Motor neuron (in vitro differentiated cells): ENCODE measurements around the gene SEC14L2. TPM values are rescaled to one million over a fixed set of nuclear protein-coding genes. Genes with fewer than 3 reads are reported as not detected.

Experiments used
- ATAC-seq, 8 experiments: fragments of 200-7000 bp; cut with Tn5 transposase; replicated peaks in 6 of 8; 2 replicates each; pipeline ENCODE4 v1.8.0; 2021; ENCODE audit warnings: mild to moderate bottlenecking in 8 of 8, moderate library complexity in 8 of 8
- H3K27ac ChIP-seq, 2 donors: fragments of 250-450 bp; sonication (Bioruptor Pico); 2 replicates each; pipeline ENCODE4 v1.9.0; 2021; ENCODE audit warnings: antibody characterized with exemption in 2 of 2, mild to moderate bottlenecking in 2 of 2, moderate library complexity in 1 of 2
- H3K4me1 ChIP-seq, 2 donors: fragments of 250-450 bp; sonication (Bioruptor Pico); replicated peaks in 1 of 2; 2 replicates each; pipeline ENCODE4 v1.6.1; 2021; ENCODE audit warnings: antibody characterized with exemption in 2 of 2, mild to moderate bottlenecking in 2 of 2, moderate library complexity in 1 of 2
- H3K4me3 ChIP-seq, 5 donors: fragments of 250-450 bp; sonication (Bioruptor Pico); 2 replicates each; pipeline ENCODE4 v1.9.0; 2021; ENCODE audit warnings: antibody characterized with exemption in 5 of 5, mild to moderate bottlenecking in 5 of 5, moderate library complexity in 4 of 5
- WGBS, 10 experiments: fragments of 450-650 bp; shearing (Covaris generic); methylation state at CpG; one replicate each; pipeline ENCODE4 v1.0.0; 2022; 5-methylcytosine and 5-hydroxymethylcytosine counted together
- in situ Hi-C, 9 experiments: fragments of 400-800 bp; cut with MboI; loops; one replicate each; pipeline ENCODE4 v1.15.0; 2021; ENCODE audit warnings: low sequenced_read_pairs in 9 of 9, low pct_unique_long_range_greater_than_20kb in 2 of 9; ENCODE audit not compliant: unreplicated experiment in 9 of 9
- total RNA-seq, 8 experiments: library from RNA; unstranded; fragments of 300-600 nt; gene quantifications; 2 replicates each; pipeline versions ENCODE4 v1.2.3 to v1.2.4, GENCODE V29; 2022

The SEC14L2 gene
- total RNA-seq, 8 experiments from 2014 or later, result 2.0 to 17.3 (median 7.5) TPM

DNA sequence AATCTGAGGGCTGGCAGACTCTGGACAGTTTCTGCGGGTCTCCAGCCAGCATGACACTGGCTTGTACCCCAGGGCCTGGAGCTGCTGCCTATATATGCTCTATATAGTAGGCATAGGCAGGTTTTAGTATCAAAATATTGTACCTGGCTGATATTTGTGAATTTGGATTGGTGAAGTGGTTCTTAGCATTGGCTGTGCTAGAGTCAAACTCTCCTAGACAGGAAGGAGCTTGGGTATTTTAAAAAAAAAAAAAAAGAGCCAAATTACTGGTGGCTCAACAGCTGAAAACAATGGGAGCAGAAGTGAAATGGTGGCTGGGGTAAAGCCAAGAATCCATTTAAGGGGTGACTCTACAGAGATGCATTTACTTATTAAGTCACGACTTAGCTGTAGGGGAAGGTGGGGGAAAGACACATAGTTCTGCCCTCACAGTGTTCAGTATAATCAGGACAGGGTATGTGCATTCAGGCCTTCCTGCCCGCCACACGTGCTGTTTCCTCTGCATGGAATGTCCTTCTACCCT, 17.8 kb downstream of the SEC14L2 start:
- 22 to 100% (median 90%) methylated on average over 1 to 4 of the region's 4 CpGs; no CpG with 5 or more reads in 4 of the 10 experiments for WGBS, 10 experiments
- Histone ChIP-seq H3K4me3 (no peak overlapping the region), H3K4me1 (no peaks in the 10 kb centered on the region), H3K27ac (no peak overlapping the region)
- ATAC-seq, result peak in 1 of 8 experiments; percentile 35
- in situ Hi-C loops, result no loop called here

DNA sequence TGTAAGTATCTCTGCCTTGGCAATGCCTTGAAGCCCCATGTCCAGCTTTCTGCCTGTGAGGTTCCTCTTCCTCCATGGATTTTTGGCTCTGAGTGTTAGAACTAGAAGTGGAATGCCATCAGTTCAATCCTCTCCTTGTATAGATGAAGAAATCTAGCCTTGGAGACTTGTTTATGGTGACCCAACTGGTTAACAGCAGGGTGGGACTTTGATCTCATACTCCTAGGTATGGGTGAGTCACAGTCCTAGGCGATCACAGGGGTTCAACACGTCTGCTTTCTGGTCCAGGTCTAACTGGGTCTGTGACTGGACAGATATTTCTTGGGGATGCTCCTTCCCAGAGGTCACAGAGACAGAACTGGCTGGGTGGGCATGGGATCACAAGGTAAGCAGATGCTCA, 19.6 kb downstream of the SEC14L2 start:
- H3K4me3 ChIP-seq, result no peak overlapping the region
- in situ Hi-C loops, result no loop called here
- WGBS, 10 experiments, result 60 to 80% methylated on average over 1 to 2 of the region's 2 CpGs; no CpG with 5 or more reads in 8 of the 10 experiments
- no peak overlapping the region for H3K27ac ChIP-seq
- no peaks in the 10 kb centered on the region for H3K4me1 ChIP-seq
- ATAC-seq, result no peak

DNA sequence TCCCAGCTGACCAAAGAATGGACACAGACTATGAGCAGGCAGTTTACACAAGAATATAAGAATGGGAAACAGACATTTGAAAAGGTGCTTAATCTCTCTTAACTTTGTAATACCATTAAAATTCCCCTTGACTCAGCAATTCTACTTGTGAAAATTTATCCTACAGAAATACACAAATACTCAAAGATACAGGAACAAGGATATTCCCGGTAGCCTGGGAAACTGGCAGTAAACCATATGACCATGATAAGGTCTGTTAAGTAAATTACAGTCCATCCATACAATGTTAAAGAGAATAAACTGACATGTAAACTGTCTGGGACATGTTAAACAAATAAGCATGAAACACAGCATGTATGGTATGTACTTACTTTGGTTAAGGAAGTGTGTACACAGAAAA, 20.0 kb downstream of the SEC14L2 start:
- in situ Hi-C loops, result no loop called here
- H3K4me3 ChIP-seq, result no peak overlapping the region
- H3K4me1 ChIP-seq, result peaks cover under 1 to 4% of the 10 kb centered on the region in 2 donors
- WGBS, 10 experiments, result 100% methylated on average over 1 of the region's 1 CpG; no CpG with 5 or more reads in 2 of the 10 experiments
- ATAC-seq, result no peak
- H3K27ac ChIP-seq, result no peak overlapping the region

DNA sequence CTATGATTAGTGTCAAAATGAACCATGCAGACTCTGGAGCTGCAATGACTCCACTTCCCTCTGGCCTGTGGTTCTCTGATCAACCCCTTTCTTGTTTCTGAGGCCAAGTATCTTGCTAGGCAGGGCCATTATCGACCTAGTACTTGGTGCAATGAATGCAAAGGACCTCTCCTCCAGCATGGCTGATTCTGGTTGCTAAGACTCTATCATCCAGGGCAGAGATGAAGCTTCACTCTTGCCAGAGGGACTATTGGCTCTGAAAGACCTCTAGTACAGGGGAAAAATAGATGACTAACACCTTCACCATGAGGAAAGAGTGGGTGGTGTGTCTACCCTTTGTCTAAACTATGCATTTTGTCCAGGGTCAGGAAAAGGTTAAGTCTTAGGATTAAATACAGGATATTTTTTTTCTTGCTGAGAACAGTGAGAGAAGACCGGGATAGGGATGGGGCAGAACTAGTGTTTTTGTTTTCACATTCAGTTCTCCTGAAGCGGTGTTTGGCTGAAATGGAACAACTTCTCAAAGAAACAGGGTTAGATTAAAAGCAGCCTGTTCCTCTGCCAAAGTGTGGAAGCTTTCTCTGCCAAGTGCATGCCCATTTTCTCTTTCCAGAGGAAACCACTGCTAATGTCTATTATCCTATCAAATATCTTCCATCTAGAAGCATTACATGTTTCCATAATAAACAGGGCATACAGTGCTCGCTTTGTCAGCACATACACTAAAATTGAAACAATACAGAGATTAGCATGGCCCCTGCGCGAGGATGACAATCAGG, 23.7 kb downstream of the SEC14L2 start:
- WGBS, 10 experiments, result 10 to 90% (median 77%) methylated on average over 2 to 6 of the region's 6 CpGs; no CpG with 5 or more reads in 1 of the 10 experiments
- ATAC-seq, result peak in 1 of 8 experiments; percentile 3
- H3K4me3 ChIP-seq, result no peak overlapping the region
- no peak overlapping the region for H3K27ac ChIP-seq
- in situ Hi-C loops, result no loop called here
- peaks cover 11% of the 10 kb centered on the region in 2 donors for H3K4me1 ChIP-seq

DNA sequence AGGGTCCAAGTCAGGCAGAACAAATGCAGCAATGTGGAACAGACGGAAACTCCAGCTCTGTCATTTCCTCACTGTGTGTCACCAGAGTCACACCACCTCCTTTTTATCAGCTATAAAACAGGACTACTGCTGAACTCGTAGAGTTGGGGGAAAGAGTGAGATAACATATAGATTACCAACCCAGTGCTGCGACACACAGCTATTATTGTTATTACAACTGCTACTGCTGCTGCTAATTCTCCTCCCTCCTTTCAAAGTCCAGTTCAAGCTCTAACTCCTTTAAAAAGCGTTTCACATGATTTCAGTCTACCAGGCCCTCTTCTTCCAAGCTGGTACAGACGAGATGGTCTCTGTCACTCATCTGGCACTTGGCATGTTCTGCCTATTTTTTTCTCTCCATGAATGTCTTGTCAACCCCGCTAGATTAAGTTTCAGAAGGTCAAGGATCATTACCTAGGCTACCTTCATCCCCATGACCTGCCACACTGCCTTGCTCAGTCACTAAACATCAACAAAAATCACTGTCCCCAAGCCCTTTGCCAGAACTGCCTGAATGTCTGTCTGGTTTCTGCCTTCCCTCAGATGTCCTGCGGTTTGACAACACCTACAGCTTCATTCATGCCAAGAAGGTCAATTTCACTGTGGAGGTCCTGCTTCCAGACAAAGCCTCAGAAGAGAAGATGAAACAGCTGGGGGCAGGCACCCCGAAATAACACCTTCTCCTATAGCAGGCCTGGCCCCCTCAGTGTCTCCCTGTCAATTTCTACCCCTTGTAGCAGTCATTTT, 25.1 kb downstream of the SEC14L2 start:
- no peak for ATAC-seq
- 38 to 100% (median 71%) methylated on average over 1 to 6 of the region's 8 CpGs for WGBS, 10 experiments
- H3K4me1 ChIP-seq, result peaks cover 11 to 13% of the 10 kb centered on the region in 2 donors
- H3K4me3 ChIP-seq, result peak overlapping the region in 1 of 5 donors; percentile 56
- in situ Hi-C loops, result no loop called here
- H3K27ac ChIP-seq, result peak overlapping the region in 1 of 2 donors; percentile 0

DNA sequence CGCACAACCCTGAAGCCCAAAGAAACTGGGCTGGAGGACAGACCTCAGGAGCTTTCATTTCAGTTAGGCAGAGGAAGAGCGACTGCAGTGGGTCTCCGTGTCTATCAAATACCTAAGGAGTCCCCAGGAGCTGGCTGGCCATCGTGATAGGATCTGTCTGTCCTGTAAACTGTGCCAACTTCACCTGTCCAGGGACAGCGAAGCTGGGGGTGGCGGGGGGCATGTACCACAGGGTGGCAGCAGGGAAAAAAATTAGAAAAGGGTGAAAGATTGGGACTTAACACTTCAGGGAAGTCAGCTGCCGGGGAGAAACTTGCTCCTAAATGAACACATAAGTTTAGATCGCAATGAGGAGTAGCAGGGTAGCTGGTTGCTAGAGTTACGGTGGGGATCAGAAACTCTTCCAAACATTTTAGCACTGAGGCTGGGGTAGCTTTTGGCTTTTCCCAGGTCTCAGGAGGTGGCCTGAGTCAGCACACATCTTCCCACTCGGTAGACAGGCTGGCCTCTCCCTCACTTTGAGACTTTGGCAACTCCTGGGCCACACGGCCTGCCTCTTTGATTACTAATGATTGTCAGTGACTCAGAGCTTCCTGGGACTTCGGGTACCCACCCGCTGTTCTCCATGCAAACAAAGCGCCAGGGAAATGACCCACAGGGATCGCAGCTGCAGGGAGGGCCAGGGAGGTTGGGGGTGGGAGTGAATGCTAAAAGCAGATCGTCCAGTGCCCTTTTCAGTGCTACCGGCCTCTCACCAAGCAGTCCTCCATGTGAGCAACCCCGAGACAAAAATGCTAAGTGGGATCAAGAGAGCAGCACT, 25.9 kb downstream of the SEC14L2 start:
- Histone ChIP-seq H3K27ac (peak overlapping the region; percentile 92 to 93), H3K4me3 (peak overlapping the region; percentile 44 to 57 (median 54)), H3K4me1 (peaks cover 11 to 13% of the 10 kb centered on the region in 2 donors)
- WGBS, 10 experiments, result 0 to 80% (median 24%) methylated on average over 1 to 17 of the region's 18 CpGs; no CpG with 5 or more reads in 2 of the 10 experiments
- peak; percentile 5 to 37 (median 14) for ATAC-seq
- in situ Hi-C loops, result no loop called here

DNA sequence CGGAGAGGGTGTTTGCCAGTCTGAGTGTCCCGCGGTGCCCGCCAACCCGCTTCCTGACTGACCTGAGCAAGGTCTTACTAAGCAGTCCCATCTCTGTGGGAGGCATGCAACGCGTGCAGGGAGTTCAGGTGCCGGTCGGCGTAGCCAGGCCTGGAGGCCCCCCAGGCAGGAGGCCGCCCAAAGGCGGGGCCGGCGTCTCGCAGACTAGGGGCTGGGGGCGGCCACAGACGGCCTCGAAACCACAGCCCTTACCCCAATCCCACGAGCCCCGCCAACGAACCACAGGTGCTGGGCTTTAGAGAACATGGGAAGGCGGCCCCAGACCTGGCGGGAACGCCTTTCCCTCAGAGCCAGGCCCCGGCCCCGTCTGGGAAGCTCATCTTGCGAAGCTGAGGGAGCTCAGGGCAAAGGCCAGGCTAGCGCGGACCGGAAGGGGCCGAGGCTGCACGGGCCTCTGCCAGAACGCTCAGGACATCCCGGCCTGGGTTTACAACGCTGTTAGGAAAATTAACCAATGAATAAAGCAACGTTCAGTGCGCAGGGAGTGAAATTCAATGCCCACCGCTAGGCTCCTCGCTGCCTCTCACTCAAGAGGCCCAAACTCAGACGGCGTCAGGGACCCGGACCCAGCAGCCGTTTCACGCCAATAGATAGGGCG, 26.6 kb downstream of the SEC14L2 start:
- Histone ChIP-seq H3K4me1 (peaks cover 11 to 13% of the 10 kb centered on the region in 2 donors), H3K27ac (peak overlapping the region; percentile 92 to 93), H3K4me3 (peak overlapping the region; percentile 44 to 57 (median 54))
- in situ Hi-C loops, result no loop called here
- ATAC-seq, result peak; percentile 7 to 55 (median 48)
- WGBS, 10 experiments, result 0% methylated on average over 1 to 6 of the region's 45 CpGs; no CpG with 5 or more reads in 4 of the 10 experiments

DNA sequence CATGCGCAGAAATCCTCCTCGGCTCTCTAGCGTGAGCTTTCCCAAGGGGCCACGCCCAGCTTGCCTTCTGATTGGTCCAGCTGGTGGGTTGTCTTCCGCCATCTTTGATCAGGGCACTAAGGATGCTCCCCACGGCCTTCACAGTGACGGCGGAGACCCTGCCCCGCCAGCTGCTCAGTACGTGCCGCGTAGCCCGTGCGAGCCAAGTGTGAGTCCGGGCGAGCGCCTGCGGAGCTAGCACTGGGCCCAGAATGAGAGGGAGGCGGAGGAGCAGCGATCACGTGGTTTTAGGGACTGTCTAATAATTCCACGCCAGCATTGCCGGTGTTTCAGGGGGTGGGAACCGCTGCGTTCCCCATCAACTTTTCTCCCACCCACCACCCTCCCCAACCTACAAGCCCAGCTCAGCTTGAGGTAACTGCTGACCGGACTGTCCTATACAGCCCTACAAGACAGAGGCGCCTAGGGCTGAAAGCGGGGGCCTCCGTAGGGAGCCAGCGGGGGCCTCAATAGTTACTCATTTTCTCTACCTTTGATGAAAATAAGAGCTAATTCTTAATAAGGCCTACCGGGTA, 27.2 kb downstream of the SEC14L2 start:
- in situ Hi-C loops, result no loop called here

DNA sequence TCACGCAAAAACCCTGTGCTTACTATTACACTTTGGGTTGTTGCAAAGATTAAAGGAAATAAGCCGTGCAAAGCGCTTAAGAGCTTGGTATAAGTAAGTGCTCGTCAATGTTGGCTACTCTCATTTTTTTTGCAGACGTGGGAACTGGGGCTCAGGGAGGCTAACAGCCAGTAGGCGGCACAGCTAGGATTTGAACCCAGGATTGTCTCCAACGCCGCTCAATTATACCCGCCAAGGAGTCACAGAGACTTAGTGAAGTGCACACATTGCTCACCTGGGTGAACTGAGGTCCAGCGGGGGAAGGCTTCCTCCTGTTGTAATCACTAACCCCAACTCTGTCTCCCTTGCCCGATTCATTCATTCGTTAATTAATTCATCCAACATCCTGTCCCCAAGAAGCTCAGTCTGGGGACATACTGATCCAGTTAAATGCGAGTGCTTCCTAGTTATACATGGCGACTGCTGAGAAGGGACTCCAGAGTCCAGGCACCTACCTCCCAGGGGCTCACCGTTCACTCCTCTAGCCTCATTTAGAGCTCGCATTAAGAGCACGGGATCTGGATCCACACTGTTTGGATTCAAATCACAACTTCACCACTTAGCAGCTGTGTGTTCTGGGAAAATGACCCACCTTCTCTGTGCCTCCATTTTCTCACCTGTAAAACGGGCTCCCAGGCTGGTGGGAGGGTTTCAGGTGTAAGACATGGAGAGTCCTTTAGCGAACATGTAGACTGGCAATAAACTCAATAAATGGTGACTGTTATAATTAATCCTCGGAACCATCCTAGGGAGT, 27.9 kb downstream of the SEC14L2 start:
- H3K4me3 ChIP-seq, result peak overlapping the region; percentile 52 to 85 (median 73)
- peak overlapping the region; percentile 42 to 93 for H3K27ac ChIP-seq
- in situ Hi-C loops, result no loop called here
- H3K4me1 ChIP-seq, result peaks cover 11 to 13% of the 10 kb centered on the region in 2 donors
- ATAC-seq, result no peak
- WGBS, 10 experiments, result 10 to 76% (median 49%) methylated on average over 2 to 13 of the region's 20 CpGs

More for the DNA sequence above, 27.2 kb downstream of the SEC14L2 start:
- WGBS, 10 experiments, result 0% methylated on average over 1 to 4 of the region's 31 CpGs; no CpG with 5 or more reads in 5 of the 10 experiments
- peaks cover 11 to 13% of the 10 kb centered on the region in 2 donors for H3K4me1 ChIP-seq
- H3K27ac ChIP-seq, result peak overlapping the region; percentile 92 to 93
- ATAC-seq, result peak; percentile 53 to 94 (median 92)
- H3K4me3 ChIP-seq, result peak overlapping the region; percentile 44 to 57 (median 54)

DNA sequence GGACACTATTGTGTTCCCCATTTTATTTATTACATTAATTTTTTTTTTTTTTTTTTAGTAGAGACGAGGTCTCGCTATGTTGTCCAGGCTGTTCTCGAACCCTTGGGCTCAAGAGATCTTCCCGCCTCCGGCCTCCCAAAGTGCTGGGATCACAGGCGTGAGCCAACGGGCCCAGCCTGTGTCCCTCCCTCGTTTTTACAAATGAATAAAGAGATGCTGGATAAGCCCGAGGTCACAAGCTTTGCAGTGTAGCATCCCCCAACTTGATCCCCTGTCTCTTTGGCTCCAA, 28.5 kb downstream of the SEC14L2 start:
- no peak for ATAC-seq
- peak overlapping the region; percentile 52 to 85 (median 73) for H3K4me3 ChIP-seq
- H3K4me1 ChIP-seq, result peaks cover 11 to 13% of the 10 kb centered on the region in 2 donors
- 0 to 17% (median 7%) methylated on average over 3 to 7 of the region's 9 CpGs for WGBS, 10 experiments
- H3K27ac ChIP-seq, result no peak overlapping the region
- in situ Hi-C loops, result no loop called here

DNA sequence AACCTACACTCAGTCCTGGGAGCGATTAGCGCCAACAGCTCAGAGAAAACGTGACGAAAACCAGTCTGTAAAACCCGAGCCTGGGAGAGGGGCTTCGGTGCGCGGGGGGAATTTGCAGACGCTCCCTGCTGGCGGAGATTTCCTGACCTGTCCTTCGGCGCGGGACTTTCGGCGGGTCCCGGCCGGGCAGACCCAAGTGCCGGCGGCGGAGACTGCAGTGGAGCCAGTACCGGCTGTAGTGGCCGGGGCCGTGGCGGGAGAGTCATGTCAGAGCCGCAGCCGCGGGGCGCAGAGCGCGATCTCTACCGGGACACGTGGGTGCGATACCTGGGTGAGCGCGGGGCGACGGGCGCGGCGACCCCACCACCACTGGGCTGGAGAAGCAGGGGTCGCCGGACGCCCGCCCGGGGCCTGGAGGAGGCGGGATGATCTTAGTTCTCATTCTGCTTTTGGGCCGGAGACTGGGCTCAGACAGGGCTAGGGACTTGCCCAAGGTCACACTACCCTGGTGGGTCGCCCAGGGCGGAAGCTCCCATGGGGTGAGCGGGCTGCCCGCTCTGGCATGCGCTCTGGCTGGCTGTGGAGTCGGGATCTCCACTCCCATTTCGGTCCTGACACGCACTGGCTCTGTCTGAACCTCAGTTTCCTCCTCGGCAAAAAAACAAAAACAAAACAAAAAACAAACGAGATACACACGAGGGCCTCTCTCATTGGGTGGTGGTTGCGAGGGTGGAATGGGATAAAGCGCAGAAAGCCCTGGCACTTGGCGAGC, 29.0 kb downstream of the SEC14L2 start, which contains the start of gene MTFP1:
Gene MTFP1, plus strand, starts transcription at position 153 of the 772 bp plus-strand sequence. Its CDS starts 112 bp downstream, at position 265.
- peak; percentile 0 to 4 (median 3) for ATAC-seq
- Histone ChIP-seq H3K4me3 (peak within 1 kb of the TSS; percentile 52 to 85 (median 73)), H3K4me1 (peaks cover 11 to 13% of the 10 kb centered on the region in 2 donors), H3K27ac (peak within 1 kb of the TSS; percentile 24 to 58)
- in situ Hi-C loops, result no loop called here
- WGBS, 10 experiments, result 0 to 80% (median 0%) methylated on average over 1 to 15 of the region's 61 CpGs; no CpG with 5 or more reads in 3 of the 10 experiments
